GM19351 (cell line): Measurements from ENCODE around the gene MAP6.
A peak's percentile ranks its signal among the peaks of the same experiment; 100 is the strongest.

ENCODE experiments used
- ATAC-seq: cut with Tn5 transposase; IDR thresholded peaks from one replicate; pipeline ENCODE4 v1.9.1; 2021; ENCODE audit warnings: mild to moderate bottlenecking, moderate library complexity; ENCODE audit not compliant: unreplicated experiment

MAP6 gene

GRCh38 chr11:75667255-75667830, 1.5 kb downstream of the MAP6 start:
- ATAC-seq, result no peak

GRCh38 chr11:75665990-75666389, 2.8 kb downstream of the MAP6 start:
- no peak for ATAC-seq

- no peak for ATAC-seq
Measured at GRCh38 chr11:75665126-75665525, 3.7 kb downstream of the MAP6 start.

- no peak for ATAC-seq
Measured at GRCh38 chr11:75664389-75664788, 4.4 kb downstream of the MAP6 start.

- ATAC-seq, result no peak
Measured at GRCh38 chr11:75663808-75664207, 5.0 kb downstream of the MAP6 start.

GRCh38 chr11:75659836-75660235, 9.0 kb downstream of the MAP6 start:
- no peak for ATAC-seq

- ATAC-seq, result no peak
Measured at GRCh38 chr11:75656044-75656727, 12.7 kb downstream of the MAP6 start.

GRCh38 chr11:75655605-75656004, 13.2 kb downstream of the MAP6 start:
- ATAC-seq, result no peak

GRCh38 chr11:75654314-75654713, 14.5 kb downstream of the MAP6 start:
- ATAC-seq, result peak; percentile 78

- ATAC-seq, result no peak
Measured at GRCh38 chr11:75653532-75653931, 15.3 kb downstream of the MAP6 start.

- no peak for ATAC-seq
Measured at GRCh38 chr11:75652936-75653335, 15.9 kb downstream of the MAP6 start.

- no peak for ATAC-seq
Measured at GRCh38 chr11:75651218-75651617, 17.6 kb downstream of the MAP6 start.

- ATAC-seq, result no peak
Measured at GRCh38 chr11:75650167-75650723, 18.6 kb downstream of the MAP6 start.

GRCh38 chr11:75644946-75645345, 23.9 kb downstream of the MAP6 start:
- ATAC-seq, result no peak

GRCh38 chr11:75644370-75644769, 24.5 kb downstream of the MAP6 start:
- no peak for ATAC-seq

GRCh38 chr11:75642402-75643113, 26.3 kb downstream of the MAP6 start:
- ATAC-seq, result no peak

- ATAC-seq, result no peak
Measured at GRCh38 chr11:75639762-75640181, 29.1 kb downstream of the MAP6 start.

GRCh38 chr11:75637998-75638397, 30.8 kb downstream of the MAP6 start:
- ATAC-seq, result no peak

- ATAC-seq, result no peak
Measured at GRCh38 chr11:75635066-75635862, 33.6 kb downstream of the MAP6 start.

- ATAC-seq, result no peak
Measured at GRCh38 chr11:75633409-75634066, 35.3 kb downstream of the MAP6 start.

- ATAC-seq, result no peak
Measured at GRCh38 chr11:75632962-75633361, 35.9 kb downstream of the MAP6 start.
